ENCODE data around the gene C16orf78. TPM values are rescaled to one million over a fixed set of nuclear protein-coding genes. Genes with fewer than 3 reads are reported as not detected.

The C16orf78 gene
- total RNA-seq, 1 experiment from 2014 or later: not detected

- no peak overlapping the region for H3K4me3 Mint-ChIP-seq (ENCODE audit: low read depth, unreplicated experiment)
- peaks cover 92% of the 10 kb centered on the region for H3K27me3 Mint-ChIP-seq (ENCODE audit: unreplicated experiment)
- H3K4me1 Mint-ChIP-seq (ENCODE audit: low read depth, unreplicated experiment): no peaks in the 10 kb centered on the region
- no peak for DNase-seq
- TF ChIP-seq CTCF (IDR thresholded peaks at IDR 0.05; ENCODE audit: unreplicated experiment): no peak
- BruUV-seq (replicated peaks): no TSS peak
- CTCF ChIA-PET: no interaction called here
- intact Hi-C loops (cut with micrococcal nuclease; ENCODE audit: unreplicated experiment): no loop called here
- H3K36me3 Mint-ChIP-seq (ENCODE audit: insufficient read depth, unreplicated experiment): no peaks in the 10 kb centered on the region
- H3K9me3 Mint-ChIP-seq (ENCODE audit: low read depth, unreplicated experiment): no peaks in the 10 kb centered on the region
- H3K27ac Mint-ChIP-seq (ENCODE audit: unreplicated experiment): no peak overlapping the region
Observed at GRCh38 chr16:49440156-49441065, 66.8 kb downstream of the C16orf78 start.

GRCh38 chr16:49441366-49441780, 67.8 kb downstream of the C16orf78 start:
- Mint-ChIP-seq H3K4me3 (ENCODE audit: low read depth, unreplicated experiment) (no peak overlapping the region), H3K9me3 (ENCODE audit: low read depth, unreplicated experiment) (no peaks in the 10 kb centered on the region), H3K27ac (ENCODE audit: unreplicated experiment) (no peak overlapping the region), H3K27me3 (ENCODE audit: unreplicated experiment) (peaks cover 91% of the 10 kb centered on the region), H3K4me1 (ENCODE audit: low read depth, unreplicated experiment) (no peaks in the 10 kb centered on the region), H3K36me3 (ENCODE audit: insufficient read depth, unreplicated experiment) (no peaks in the 10 kb centered on the region)
- CTCF ChIA-PET: no interaction called here
- peak; percentile 20 for TF ChIP-seq CTCF (IDR thresholded peaks at IDR 0.05; ENCODE audit: unreplicated experiment)
- intact Hi-C loops (cut with micrococcal nuclease; ENCODE audit: unreplicated experiment): no loop called here
- BruUV-seq (replicated peaks): no TSS peak
- DNase-seq: no peak

- H3K4me3 Mint-ChIP-seq (ENCODE audit: low read depth, unreplicated experiment): no peak overlapping the region
- no peak for TF ChIP-seq CTCF (IDR thresholded peaks at IDR 0.05; ENCODE audit: unreplicated experiment)
Observed at GRCh38 chr16:49442805-49443204, 69.2 kb downstream of the C16orf78 start.

GRCh38 chr16:49443576-49443975, 70.0 kb downstream of the C16orf78 start:
- intact Hi-C loops (cut with micrococcal nuclease; ENCODE audit: unreplicated experiment): no loop called here
- no peaks in the 10 kb centered on the region for H3K36me3 Mint-ChIP-seq (ENCODE audit: insufficient read depth, unreplicated experiment)
- no peak overlapping the region for H3K27ac Mint-ChIP-seq (ENCODE audit: unreplicated experiment)
- no peak overlapping the region for H3K4me3 Mint-ChIP-seq (ENCODE audit: low read depth, unreplicated experiment)
- no peaks in the 10 kb centered on the region for H3K9me3 Mint-ChIP-seq (ENCODE audit: low read depth, unreplicated experiment)
- no TSS peak for BruUV-seq (replicated peaks)
- no peak for TF ChIP-seq CTCF (IDR thresholded peaks at IDR 0.05; ENCODE audit: unreplicated experiment)
- no peak for DNase-seq
- CTCF ChIA-PET: no interaction called here
- H3K27me3 Mint-ChIP-seq (ENCODE audit: unreplicated experiment): peaks cover 83% of the 10 kb centered on the region
- H3K4me1 Mint-ChIP-seq (ENCODE audit: low read depth, unreplicated experiment): no peaks in the 10 kb centered on the region

More at GRCh38 chr16:49442805-49443204, 69.2 kb downstream of the C16orf78 start:
- no TSS peak for BruUV-seq (replicated peaks)
- no peak for DNase-seq
- Mint-ChIP-seq H3K27ac (ENCODE audit: unreplicated experiment) (no peak overlapping the region), H3K36me3 (ENCODE audit: insufficient read depth, unreplicated experiment) (no peaks in the 10 kb centered on the region), H3K4me1 (ENCODE audit: low read depth, unreplicated experiment) (no peaks in the 10 kb centered on the region), H3K9me3 (ENCODE audit: low read depth, unreplicated experiment) (no peaks in the 10 kb centered on the region), H3K27me3 (ENCODE audit: unreplicated experiment) (peaks cover 90% of the 10 kb centered on the region)
- CTCF ChIA-PET: no interaction called here
- intact Hi-C loops (cut with micrococcal nuclease; ENCODE audit: unreplicated experiment): no loop called here
